MM.1S (cell line): Measurements from ENCODE around the gene ARHGAP31.

Experiments
- CTCF ChIP-seq: fragments of 300-600 bp; sonication (generic); IDR thresholded peaks from 2 replicates; pipeline ENCODE4 v1.5.1; 2016; ENCODE audit warnings: antibody characterized with exemption, low read length, mixed read lengths
- EZH2 ChIP-seq: fragments of 300-600 bp; sonication (generic); optimal IDR thresholded peaks from 2 replicates; pipeline ENCODE3; 2017; ENCODE audit warnings: low read depth, mild to moderate bottlenecking, antibody characterized with exemption, low read length, mixed read lengths

GRCh38 chr3:119330858-119331257, 36.7 kb downstream of the ARHGAP31 start:
- no peak for TF ChIP-seq CTCF
- TF ChIP-seq EZH2, result no peak
